Measurements from ENCODE around the gene RNF224. TPM values are rescaled to one million over a fixed set of nuclear protein-coding genes. Genes with fewer than 3 reads are reported as not detected.
A peak's percentile ranks its signal among the peaks of the same experiment; 100 is the strongest.
"Not testable (repeated sequence)": the region's sequence is repeated elsewhere in the genome, so short reads cannot be mapped to it uniquely, and the experiment has no call there.

Gene RNF224
- polyA plus RNA-seq, 1 donor: 87.5 TPM

- H3K27ac ChIP-seq (ENCODE audit: low read length): peak overlapping the region; percentile 86
- DNase-seq: peak in 1 of 2 donors; percentile 72
- H3K4me3 ChIP-seq (ENCODE audit: low read length): peak overlapping the region; percentile 81
- H3K9me3 ChIP-seq (ENCODE audit: control insufficient read depth, low read depth, low read length): no peaks in the 10 kb centered on the region
- H3K27me3 ChIP-seq (ENCODE audit: control insufficient read depth, insufficient read depth, low read length): no peaks in the 10 kb centered on the region
- H3K36me3 ChIP-seq (ENCODE audit: control insufficient read depth, insufficient read depth, low read length): peaks cover 24% of the 10 kb centered on the region
- no CpG with 5 or more reads among the region's 83 CpGs for WGBS (ENCODE audit: insufficient coverage, low lambda C conversion rate)
- H3K4me1 ChIP-seq (ENCODE audit: control insufficient read depth, insufficient read depth, low read length): peaks cover 56% of the 10 kb centered on the region
These were observed 14.4 kb downstream of the RNF224 start for GRCh38 chr9:137241490-137242268.

- H3K4me3 ChIP-seq (ENCODE audit: low read length): peak overlapping the region; percentile 81
- H3K36me3 ChIP-seq (ENCODE audit: control insufficient read depth, insufficient read depth, low read length): peaks cover 24% of the 10 kb centered on the region
- H3K27me3 ChIP-seq (ENCODE audit: control insufficient read depth, insufficient read depth, low read length): no peaks in the 10 kb centered on the region
- H3K4me1 ChIP-seq (ENCODE audit: control insufficient read depth, insufficient read depth, low read length): peaks cover 48% of the 10 kb centered on the region
- H3K9me3 ChIP-seq (ENCODE audit: control insufficient read depth, low read depth, low read length): no peaks in the 10 kb centered on the region
- peak overlapping the region; percentile 86 for H3K27ac ChIP-seq (ENCODE audit: low read length)
- DNase-seq: no peak
- WGBS (ENCODE audit: insufficient coverage, low lambda C conversion rate): no CpG with 5 or more reads among the region's 36 CpGs
These were observed 15.2 kb downstream of the RNF224 start for GRCh38 chr9:137242269-137243203.

- Histone ChIP-seq H3K4me1 (ENCODE audit: control insufficient read depth, insufficient read depth, low read length) (peaks cover 41% of the 10 kb centered on the region), H3K4me3 (ENCODE audit: low read length) (peak overlapping the region; percentile 81), H3K36me3 (ENCODE audit: control insufficient read depth, insufficient read depth, low read length) (peaks cover 24% of the 10 kb centered on the region)
- H3K9me3 ChIP-seq (ENCODE audit: control insufficient read depth, low read depth, low read length); H3K27me3 ChIP-seq (ENCODE audit: control insufficient read depth, insufficient read depth, low read length); DNase-seq; H3K27ac ChIP-seq (ENCODE audit: low read length): not testable (repeated sequence)
- no CpG with 5 or more reads among the region's 18 CpGs for WGBS (ENCODE audit: insufficient coverage, low lambda C conversion rate)
These were observed 15.9 kb downstream of the RNF224 start for GRCh38 chr9:137243266-137243625.

GRCh38 chr9:137243626-137244485 lies 16.6 kb downstream of the RNF224 start:
- peaks cover 24% of the 10 kb centered on the region for H3K36me3 ChIP-seq (ENCODE audit: control insufficient read depth, insufficient read depth, low read length)
- no peaks in the 10 kb centered on the region for H3K9me3 ChIP-seq (ENCODE audit: control insufficient read depth, low read depth, low read length)
- DNase-seq: no peak
- H3K4me1 ChIP-seq (ENCODE audit: control insufficient read depth, insufficient read depth, low read length): peaks cover 35% of the 10 kb centered on the region
- no peak overlapping the region for H3K4me3 ChIP-seq (ENCODE audit: low read length)
- no CpG with 5 or more reads among the region's 15 CpGs for WGBS (ENCODE audit: insufficient coverage, low lambda C conversion rate)
- no peaks in the 10 kb centered on the region for H3K27me3 ChIP-seq (ENCODE audit: control insufficient read depth, insufficient read depth, low read length)
- no peak overlapping the region for H3K27ac ChIP-seq (ENCODE audit: low read length)

GRCh38 chr9:137244486-137245449 lies 17.5 kb downstream of the RNF224 start:
- H3K36me3 ChIP-seq (ENCODE audit: control insufficient read depth, insufficient read depth, low read length): peaks cover 24% of the 10 kb centered on the region
- DNase-seq: no peak
- H3K4me3 ChIP-seq (ENCODE audit: low read length): no peak overlapping the region
- no peaks in the 10 kb centered on the region for H3K9me3 ChIP-seq (ENCODE audit: control insufficient read depth, low read depth, low read length)
- peaks cover 28% of the 10 kb centered on the region for H3K4me1 ChIP-seq (ENCODE audit: control insufficient read depth, insufficient read depth, low read length)
- H3K27me3 ChIP-seq (ENCODE audit: control insufficient read depth, insufficient read depth, low read length): no peaks in the 10 kb centered on the region
- no peak overlapping the region for H3K27ac ChIP-seq (ENCODE audit: low read length)
- whole genome bisulfite sequencing (ENCODE audit: insufficient coverage, low lambda C conversion rate): no CpG with 5 or more reads among the region's 36 CpGs

GRCh38 chr9:137245450-137246421 lies 18.4 kb downstream of the RNF224 start:
- Histone ChIP-seq H3K27me3 (ENCODE audit: control insufficient read depth, insufficient read depth, low read length) (no peaks in the 10 kb centered on the region), H3K27ac (ENCODE audit: low read length) (no peak overlapping the region), H3K36me3 (ENCODE audit: control insufficient read depth, insufficient read depth, low read length) (peaks cover 24% of the 10 kb centered on the region), H3K4me3 (ENCODE audit: low read length) (no peak overlapping the region), H3K9me3 (ENCODE audit: control insufficient read depth, low read depth, low read length) (no peaks in the 10 kb centered on the region), H3K4me1 (ENCODE audit: control insufficient read depth, insufficient read depth, low read length) (peaks cover 27% of the 10 kb centered on the region)
- no peak for DNase-seq
- no CpG with 5 or more reads among the region's 25 CpGs for WGBS (ENCODE audit: insufficient coverage, low lambda C conversion rate)

- no peaks in the 10 kb centered on the region for H3K27me3 ChIP-seq (ENCODE audit: control insufficient read depth, insufficient read depth, low read length)
- H3K9me3 ChIP-seq (ENCODE audit: control insufficient read depth, low read depth, low read length): no peaks in the 10 kb centered on the region
- H3K4me3 ChIP-seq (ENCODE audit: low read length): no peak overlapping the region
- 100% methylated on average over 1 of the region's 20 CpGs for WGBS (ENCODE audit: insufficient coverage, low lambda C conversion rate)
- peaks cover 18% of the 10 kb centered on the region for H3K36me3 ChIP-seq (ENCODE audit: control insufficient read depth, insufficient read depth, low read length)
- no peak for DNase-seq
- H3K4me1 ChIP-seq (ENCODE audit: control insufficient read depth, insufficient read depth, low read length): peaks cover 32% of the 10 kb centered on the region
- H3K27ac ChIP-seq (ENCODE audit: low read length): no peak overlapping the region
These were observed 20.0 kb downstream of the RNF224 start for GRCh38 chr9:137247135-137247915.

- Histone ChIP-seq H3K4me3 (ENCODE audit: low read length) (no peak overlapping the region), H3K27ac (ENCODE audit: low read length) (no peak overlapping the region), H3K27me3 (ENCODE audit: control insufficient read depth, insufficient read depth, low read length) (no peaks in the 10 kb centered on the region), H3K4me1 (ENCODE audit: control insufficient read depth, insufficient read depth, low read length) (peaks cover 33% of the 10 kb centered on the region), H3K9me3 (ENCODE audit: control insufficient read depth, low read depth, low read length) (no peaks in the 10 kb centered on the region), H3K36me3 (ENCODE audit: control insufficient read depth, insufficient read depth, low read length) (peaks cover 13% of the 10 kb centered on the region)
- DNase-seq: no peak
- WGBS (ENCODE audit: insufficient coverage, low lambda C conversion rate): no CpG with 5 or more reads among the region's 6 CpGs
These were observed 20.5 kb downstream of the RNF224 start for GRCh38 chr9:137247916-137248175.
